Skin epidermis (tissue), 12 donors: ENCODE measurements around the gene GRIK4.

Experiments
- H3K27ac ChIP-seq, 21 experiments: fragments of 200-600 bp; sonication (generic) in 11 of 21; one replicate each; pipeline ENCODE4 v1.5.0; 2020; ENCODE audit warnings: mild to moderate bottlenecking in 3 of 21, inconsistent platforms in 2 of 21, moderate library complexity in 2 of 21
- H3K4me3 ChIP-seq, 7 experiments: fragments of 200-600 bp; sonication (generic) in 2 of 7; one replicate each; pipeline ENCODE4 v1.5.0; 2020; ENCODE audit warnings: inconsistent platforms in 2 of 7, mild to moderate bottlenecking in 2 of 7, moderate library complexity in 1 of 7

GRIK4 gene

GRCh38 chr11:120877746-120878365 is 366.3 kb downstream of the GRIK4 start:
- H3K27ac ChIP-seq = no peak overlapping the region

DNA sequence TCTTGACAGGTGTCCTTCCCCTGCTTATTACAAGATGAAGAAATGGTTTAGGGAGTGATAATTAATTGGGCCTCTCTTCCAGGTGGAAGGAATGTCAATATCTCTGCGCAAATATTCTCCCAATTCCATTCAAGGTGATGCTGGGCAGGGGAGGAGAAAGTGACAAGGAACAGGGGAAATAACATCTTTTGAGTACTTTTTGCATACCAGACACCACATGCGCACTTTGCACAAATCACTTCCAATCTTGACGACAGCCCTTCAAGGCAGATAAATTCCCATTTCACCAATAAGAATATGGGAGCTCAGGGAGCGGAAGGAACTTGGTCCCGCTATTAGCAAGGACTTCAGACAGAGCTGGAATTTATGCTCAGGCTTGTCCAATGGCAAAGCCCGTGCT is 367.2 kb downstream of the GRIK4 start:
- Histone ChIP-seq H3K27ac (no peak overlapping the region), H3K4me3 (no peak overlapping the region)

More at GRCh38 chr11:120877746-120878365, 366.3 kb downstream of the GRIK4 start:
- no peak overlapping the region for H3K4me3 ChIP-seq

GRCh38 chr11:120880498-120881175 is 369.1 kb downstream of the GRIK4 start:
- peak overlapping the region in 1 of 21 experiments; percentile 4 for H3K27ac ChIP-seq
- no peak overlapping the region for H3K4me3 ChIP-seq

- H3K4me3 ChIP-seq = no peak overlapping the region
Measured at GRCh38 chr11:120881596-120881995, 370.0 kb downstream of the GRIK4 start.

DNA sequence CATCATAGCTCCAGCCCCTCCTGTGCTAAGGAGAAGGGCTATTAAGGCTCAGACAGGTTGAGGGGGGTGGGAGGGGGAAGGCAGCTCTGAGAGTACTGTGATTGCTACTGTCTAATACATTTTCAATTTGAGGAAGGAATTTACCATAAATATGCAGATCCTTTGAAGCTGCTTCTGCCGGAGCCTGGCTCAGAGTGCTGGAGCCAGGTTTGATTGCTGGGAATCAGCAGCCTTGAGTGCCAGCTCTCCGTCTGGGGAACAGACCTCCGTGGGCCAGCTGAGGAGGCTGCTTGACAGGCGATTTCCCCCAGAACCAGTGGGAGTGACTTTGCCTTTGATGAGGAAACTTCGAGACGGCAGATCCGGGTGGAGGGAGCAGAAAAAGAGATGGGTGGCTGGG is 370.6 kb downstream of the GRIK4 start:
- no peak overlapping the region for H3K27ac ChIP-seq
- H3K4me3 ChIP-seq = no peak overlapping the region

More at GRCh38 chr11:120881596-120881995, 370.0 kb downstream of the GRIK4 start:
- H3K27ac ChIP-seq = no peak overlapping the region

GRCh38 chr11:120883404-120884080 is 372.0 kb downstream of the GRIK4 start:
- H3K4me3 ChIP-seq = no peak overlapping the region

DNA sequence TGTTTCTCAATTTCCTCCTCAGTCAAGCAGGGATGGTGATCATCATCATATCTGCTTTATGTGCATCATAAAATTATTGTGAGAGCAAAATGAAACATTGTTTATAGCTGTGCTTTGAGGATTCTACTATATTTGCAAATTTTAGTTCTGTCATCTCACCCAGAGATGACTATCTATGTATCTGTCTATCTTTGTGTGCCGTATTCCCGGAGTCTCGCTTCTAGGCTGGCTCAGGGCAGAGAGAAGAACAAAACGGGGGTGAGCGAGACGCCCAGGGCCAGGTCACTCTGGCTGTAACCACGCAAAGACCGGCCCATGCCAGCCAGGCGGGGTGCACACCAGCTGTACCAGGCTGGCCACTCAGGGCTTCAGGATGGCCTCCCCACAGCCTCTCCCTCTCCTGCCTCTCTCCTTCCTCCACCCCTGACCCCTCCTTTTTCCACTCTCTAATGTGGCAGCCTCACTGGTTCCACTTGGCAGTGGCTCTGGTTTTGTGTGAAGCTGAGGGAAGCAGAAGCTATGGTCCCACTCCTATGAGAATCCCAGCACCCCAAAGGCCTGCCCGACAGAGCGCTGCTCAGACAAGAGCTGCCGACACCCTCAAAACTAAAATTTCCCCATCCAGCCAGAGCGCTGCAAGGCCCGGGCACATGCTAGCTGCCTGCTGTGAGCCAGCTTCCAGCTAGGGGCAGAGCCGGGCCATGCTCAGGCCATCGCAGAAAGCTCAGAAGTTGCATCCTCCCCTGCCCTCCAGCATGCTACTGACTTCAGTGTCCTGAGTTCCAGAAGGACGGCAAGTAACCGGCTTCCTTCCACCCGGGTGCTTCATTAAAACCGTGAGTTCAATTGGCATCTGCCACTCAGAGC is 372.8 kb downstream of the GRIK4 start:
- Histone ChIP-seq H3K27ac (peak overlapping the region in 3 of 21 experiments; percentile 24 to 33 (median 29)), H3K4me3 (no peak overlapping the region)

More at GRCh38 chr11:120883404-120884080, 372.0 kb downstream of the GRIK4 start:
- H3K27ac ChIP-seq = peak overlapping the region in 4 of 21 experiments; percentile 24 to 33 (median 26)

- no peak overlapping the region for H3K4me3 ChIP-seq
- H3K27ac ChIP-seq = no peak overlapping the region
Measured at GRCh38 chr11:120890609-120891320, 379.2 kb downstream of the GRIK4 start.

- H3K27ac ChIP-seq = no peak overlapping the region
Measured at GRCh38 chr11:120893440-120894201, 382.1 kb downstream of the GRIK4 start.

GRCh38 chr11:120894202-120894985 is 382.8 kb downstream of the GRIK4 start:
- H3K27ac ChIP-seq = no peak overlapping the region
- no peak overlapping the region for H3K4me3 ChIP-seq

More at GRCh38 chr11:120893440-120894201, 382.1 kb downstream of the GRIK4 start:
- no peak overlapping the region for H3K4me3 ChIP-seq

- H3K27ac ChIP-seq = no peak overlapping the region
- H3K4me3 ChIP-seq = no peak overlapping the region
Measured at GRCh38 chr11:120896687-120897086, 385.1 kb downstream of the GRIK4 start.

GRCh38 chr11:120898568-120898967 is 387.0 kb downstream of the GRIK4 start:
- Histone ChIP-seq H3K27ac (no peak overlapping the region), H3K4me3 (no peak overlapping the region)

GRCh38 chr11:120899720-120900119 is 388.2 kb downstream of the GRIK4 start:
- no peak overlapping the region for H3K27ac ChIP-seq
- H3K4me3 ChIP-seq = no peak overlapping the region

GRCh38 chr11:120900643-120901042 is 389.1 kb downstream of the GRIK4 start:
- no peak overlapping the region for H3K4me3 ChIP-seq
- H3K27ac ChIP-seq = no peak overlapping the region

DNA sequence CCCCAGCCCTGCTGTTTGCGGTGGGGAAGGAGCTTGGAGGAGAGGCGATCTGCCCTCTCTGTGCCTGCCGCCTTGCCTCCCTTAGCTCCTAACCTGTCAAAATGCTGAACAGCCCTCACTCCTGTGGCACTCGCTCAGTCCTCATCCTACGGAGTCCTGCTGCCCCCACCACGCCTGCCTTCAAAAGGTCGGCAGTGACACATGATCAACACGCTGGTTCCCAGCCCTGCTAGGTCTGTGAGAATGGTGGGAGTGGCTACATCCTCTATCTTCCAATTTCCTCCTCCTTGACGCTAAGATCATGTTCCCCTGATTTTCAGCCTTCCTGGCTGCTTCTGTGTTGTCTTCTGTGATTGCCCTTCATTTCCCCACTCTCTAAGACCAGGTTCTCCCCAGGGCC is 392.1 kb downstream of the GRIK4 start:
- Histone ChIP-seq H3K4me3 (no peak overlapping the region), H3K27ac (no peak overlapping the region)

DNA sequence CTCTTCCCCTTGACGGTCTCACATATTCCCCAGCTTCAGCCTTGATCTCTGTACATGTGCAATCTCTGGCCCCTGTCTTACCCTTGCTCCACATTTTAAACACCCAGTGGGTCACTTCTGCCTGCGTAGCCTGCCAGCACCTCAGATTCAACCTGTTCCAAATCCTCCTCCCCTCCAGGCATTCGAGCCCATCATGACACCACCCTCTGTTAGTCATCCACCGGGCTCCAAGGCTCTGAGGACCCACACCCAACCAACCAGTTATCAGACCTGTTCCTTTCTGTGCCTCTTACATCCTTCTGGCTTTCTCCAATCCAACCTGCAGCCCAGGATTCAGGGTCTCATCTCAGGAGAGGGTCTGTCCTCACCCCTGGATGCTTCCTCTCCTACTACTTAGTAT is 392.6 kb downstream of the GRIK4 start:
- Histone ChIP-seq H3K4me3 (no peak overlapping the region), H3K27ac (no peak overlapping the region)

DNA sequence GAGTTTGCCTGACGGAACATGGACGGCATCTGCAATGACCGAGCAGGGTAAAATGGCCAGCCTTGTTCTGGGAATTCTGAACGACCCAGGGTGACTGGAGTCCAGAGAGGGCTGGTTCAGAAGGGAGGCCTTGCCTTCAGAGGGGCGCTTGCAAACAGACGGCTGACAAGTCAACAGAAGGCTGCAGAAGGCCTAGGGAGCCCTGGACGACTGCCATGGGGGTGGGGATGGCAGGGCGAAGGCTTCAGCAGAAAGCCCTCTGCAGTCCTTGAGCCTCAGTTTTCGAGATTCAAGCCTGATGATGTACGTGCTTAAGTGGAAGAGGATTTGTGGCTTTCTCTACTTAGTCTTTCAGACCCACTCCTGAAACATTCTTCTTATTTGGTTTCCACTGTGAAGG is 395.2 kb downstream of the GRIK4 start:
- H3K27ac ChIP-seq = no peak overlapping the region

GRCh38 chr11:120907971-120908370 is 396.4 kb downstream of the GRIK4 start:
- no peak overlapping the region for H3K27ac ChIP-seq
- H3K4me3 ChIP-seq = no peak overlapping the region

More for the DNA sequence above, 395.2 kb downstream of the GRIK4 start:
- H3K4me3 ChIP-seq = no peak overlapping the region
